Ectodermal cell (in vitro differentiated cells): ENCODE data around the gene CLBA1.

ENCODE experiments used
- H3K27ac ChIP-seq: 2 replicates; pipeline ENCODE4 v1.7.0; 2013; ENCODE audit warnings: mild to moderate bottlenecking, low read depth, low read length; ENCODE audit not compliant: insufficient read depth, poor library complexity, severe bottlenecking
- H3K27me3 ChIP-seq: 2 replicates; pipeline ENCODE4 v1.7.0; 2013; ENCODE audit warnings: mild to moderate bottlenecking, low read length; ENCODE audit not compliant: insufficient read depth, control insufficient read depth, poor library complexity, severe bottlenecking
- H3K36me3 ChIP-seq: one replicate; pipeline ENCODE4 v1.7.0; 2013; ENCODE audit warnings: low read length; ENCODE audit not compliant: control insufficient read depth, insufficient read depth
- H3K4me1 ChIP-seq: one replicate; pipeline ENCODE4 v1.7.0; 2013; ENCODE audit warnings: low read length; ENCODE audit not compliant: control insufficient read depth, insufficient read depth
- H3K4me3 ChIP-seq: 2 replicates; pipeline ENCODE4 v1.7.0; 2013; ENCODE audit warnings: low read depth, low read length, control low read depth; ENCODE audit not compliant: insufficient read depth
- H3K9me3 ChIP-seq: 2 replicates; pipeline ENCODE4 v1.7.0; 2013; ENCODE audit warnings: mild to moderate bottlenecking, low read length, moderate library complexity; ENCODE audit not compliant: control insufficient read depth
- WGBS, 2 experiments: methylation state at CpG; one replicate each; pipeline ENCODE4 v1.1.7; 2013; ENCODE audit warnings: missing lambda C conversion rate in 2 of 2; 5-methylcytosine and 5-hydroxymethylcytosine counted together

CLBA1 gene

GRCh38 chr14:104976198-104977007 is 9.2 kb upstream of the CLBA1 start:
- H3K27ac ChIP-seq, result no peak overlapping the region
- H3K4me3 ChIP-seq, result no peak overlapping the region
- H3K27me3 ChIP-seq, result peaks cover 51% of the 10 kb centered on the region
- H3K4me1 ChIP-seq, result peaks cover 17% of the 10 kb centered on the region
- H3K9me3 ChIP-seq, result no peaks in the 10 kb centered on the region
- 58 to 60% methylated on average over 21 of the region's 21 CpGs for WGBS, 2 experiments
- no peaks in the 10 kb centered on the region for H3K36me3 ChIP-seq

GRCh38 chr14:104977008-104977680 is 8.4 kb upstream of the CLBA1 start:
- Histone ChIP-seq H3K4me1 (peaks cover 17% of the 10 kb centered on the region), H3K36me3 (no peaks in the 10 kb centered on the region), H3K4me3 (peak overlapping the region; percentile 33), H3K27ac (no peak overlapping the region), H3K27me3 (peaks cover 53% of the 10 kb centered on the region), H3K9me3 (no peaks in the 10 kb centered on the region)
- 74 to 76% methylated on average over 11 of the region's 11 CpGs for WGBS, 2 experiments

GRCh38 chr14:104977681-104978653 is 7.6 kb upstream of the CLBA1 start, which contains the start of gene AHNAK2:
Gene AHNAK2, minus strand, starts transcription at chr14:104978374. Its CDS starts 137 bp downstream, at chr14:104978237.
- no peak within 1 kb of the TSS for H3K27ac ChIP-seq
- H3K4me1 ChIP-seq, result peaks cover 16% of the 10 kb centered on the region
- 3% methylated on average over 111 of the region's 111 CpGs for WGBS, 2 experiments
- no peaks in the 10 kb centered on the region for H3K36me3 ChIP-seq
- H3K27me3 ChIP-seq, result peaks cover 53% of the 10 kb centered on the region
- H3K9me3 ChIP-seq, result no peaks in the 10 kb centered on the region
- peak within 1 kb of the TSS; percentile 33 for H3K4me3 ChIP-seq

- Histone ChIP-seq H3K4me1 (peaks cover 11% of the 10 kb centered on the region), H3K27ac (no peak overlapping the region), H3K36me3 (no peaks in the 10 kb centered on the region), H3K9me3 (no peaks in the 10 kb centered on the region), H3K27me3 (peaks cover 53% of the 10 kb centered on the region), H3K4me3 (peak overlapping the region; percentile 11)
- 37 to 41% methylated on average over 32 of the region's 32 CpGs for WGBS, 2 experiments
Observed at GRCh38 chr14:104978746-104979691, 6.6 kb upstream of the CLBA1 start.

GRCh38 chr14:104979758-104980610 is 5.6 kb upstream of the CLBA1 start:
- H3K27ac ChIP-seq, result no peak overlapping the region
- H3K4me3 ChIP-seq, result no peak overlapping the region
- WGBS, 2 experiments, result 90% methylated on average over 19 of the region's 19 CpGs
- H3K9me3 ChIP-seq, result no peaks in the 10 kb centered on the region
- peaks cover 53% of the 10 kb centered on the region for H3K27me3 ChIP-seq
- H3K36me3 ChIP-seq, result no peaks in the 10 kb centered on the region
- H3K4me1 ChIP-seq, result peaks cover 11% of the 10 kb centered on the region

GRCh38 chr14:104980611-104981531 is 4.7 kb upstream of the CLBA1 start:
- Histone ChIP-seq H3K4me1 (peaks cover 10% of the 10 kb centered on the region), H3K4me3 (no peak overlapping the region), H3K9me3 (no peaks in the 10 kb centered on the region), H3K36me3 (no peaks in the 10 kb centered on the region), H3K27me3 (peaks cover 53% of the 10 kb centered on the region), H3K27ac (no peak overlapping the region)
- WGBS, 2 experiments, result 88 to 89% methylated on average over 22 of the region's 22 CpGs

GRCh38 chr14:104981699-104982541 is 3.7 kb upstream of the CLBA1 start:
- Histone ChIP-seq H3K36me3 (no peaks in the 10 kb centered on the region), H3K4me1 (peaks cover 9% of the 10 kb centered on the region), H3K4me3 (no peak overlapping the region), H3K27ac (no peak overlapping the region), H3K9me3 (no peaks in the 10 kb centered on the region), H3K27me3 (peaks cover 44% of the 10 kb centered on the region)
- 87 to 88% methylated on average over 17 of the region's 17 CpGs for WGBS, 2 experiments
